Testis (tissue), 3 donors: ENCODE data around the gene FIZ1. TPM values are rescaled to one million over a fixed set of nuclear protein-coding genes. Genes with fewer than 3 reads are reported as not detected.

Source experiments
- DNase-seq: peaks from one replicate; pipeline ENCODE4 v3.0.0-alpha.2; 2019
- H3K27ac ChIP-seq, 2 donors: fragments of 200-600 bp; sonication (generic); one replicate each; pipeline ENCODE4 v1.5.1; 2019
- H3K27me3 ChIP-seq: fragments of 200-600 bp; sonication (generic); one replicate; pipeline ENCODE4 v1.5.1; 2019
- H3K36me3 ChIP-seq: fragments of 200-600 bp; sonication (generic); one replicate; pipeline ENCODE4 v1.5.1; 2017; ENCODE audit warnings: low read depth; ENCODE audit errors: missing control alignments
- H3K4me1 ChIP-seq: fragments of 200-600 bp; sonication (generic); one replicate; pipeline ENCODE4 v1.5.1; 2019
- H3K4me3 ChIP-seq, 2 donors: fragments of 200-600 bp; sonication (generic); one replicate each; pipeline ENCODE4 v1.5.1; 2017 to 2019
- H3K9me3 ChIP-seq: fragments of 200-600 bp; sonication (generic); one replicate; pipeline ENCODE4 v1.5.1; 2017
- CTCF ChIP-seq, 3 experiments: fragments of 450-650 bp in 2 of 3; fragments of 200-600 bp in 1 of 3; sonication (generic) in 1 of 3; IDR thresholded peaks; one replicate each; pipeline ENCODE4 v1.5.1; 2016 to 2019; ENCODE audit warnings: antibody characterized with exemption in 3 of 3, mild to moderate bottlenecking in 2 of 3, moderate library complexity in 1 of 3
- POLR2A ChIP-seq: fragments of 450-650 bp; IDR thresholded peaks from one replicate; pipeline ENCODE4 v1.6.1; 2017; ENCODE audit warnings: antibody characterized with exemption, mild to moderate bottlenecking, moderate library complexity
- WGBS, 2 donors: methylation state at CpG; one replicate each; pipeline ENCODE4 v1.1.5; 2018; 5-methylcytosine and 5-hydroxymethylcytosine counted together
- intact Hi-C: fragments of 100-400 bp; cut with DNase I; formaldehyde crosslinking; loops from one replicate; pipeline ENCODE4 v1.15.1; 2023; ENCODE audit warnings: low total_unique reads
- polyA plus RNA-seq: library from polyadenylated mRNA; stranded (reverse); fragments of 350-450 nt; fragmentation: Illumina TruSeq; extraction: RNeasy Lipid Tissue Mini Kit (QIAGEN cat#74804); gene quantifications from one replicate; pipeline ENCODE4 v1.2.3, GENCODE V29; 2014; ENCODE audit warnings: low read depth, low replicate concordance; ENCODE audit not compliant: insufficient read depth
- total RNA-seq, 2 donors: library from RNA; depleted of rRNA; stranded (reverse); fragments of >200 nt; gene quantifications; one replicate each; pipeline ENCODE4 v1.2.3, GENCODE V29; 2016

FIZ1 gene
- total and polyA plus RNA-seq, 3 donors from 2014 or later = 8.5 to 17.4 (median 16.5) TPM

- Histone ChIP-seq H3K36me3 (no peaks in the 10 kb centered on the region), H3K9me3 (no peaks in the 10 kb centered on the region), H3K4me1 (peaks cover 16% of the 10 kb centered on the region), H3K4me3 (no peak overlapping the region), H3K27ac (no peak overlapping the region), H3K27me3 (no peaks in the 10 kb centered on the region)
- WGBS, 2 donors = 72 to 100% methylated on average over 1 to 60 of the region's 60 CpGs
- intact Hi-C loops = loop anchor here (10.0 kb wide), 1 partner anchor 88 kb away; no protein-coding TSS in a partner anchor
- TF ChIP-seq CTCF (IDR thresholded peaks at IDR 0.05) (no peak), POLR2A (no peak)
- no peak for DNase-seq
Observed at GRCh38 chr19:55602104-55603001, 3.0 kb upstream of the FIZ1 start.

GRCh38 chr19:55601084-55601483 is 1.8 kb upstream of the FIZ1 start:
- DNase-seq = no peak
- intact Hi-C loops = loop anchor here (10.0 kb wide), 1 partner anchor 86 kb away; no protein-coding TSS in a partner anchor
- no peak for TF ChIP-seq CTCF (IDR thresholded peaks at IDR 0.05)
- TF ChIP-seq POLR2A = no peak
- Histone ChIP-seq H3K4me3 (peak overlapping the region in 1 of 2 donors; percentile 88), H3K9me3 (no peaks in the 10 kb centered on the region), H3K4me1 (peaks cover 7% of the 10 kb centered on the region), H3K36me3 (no peaks in the 10 kb centered on the region), H3K27ac (peak overlapping the region; percentile 95 to 99), H3K27me3 (no peaks in the 10 kb centered on the region)
- 44 to 49% methylated on average over 4 of the region's 4 CpGs for WGBS, 2 donors

GRCh38 chr19:55600662-55601028 is 1.3 kb upstream of the FIZ1 start:
- no peak for TF ChIP-seq CTCF (IDR thresholded peaks at IDR 0.05)
- no peak for TF ChIP-seq POLR2A
- Histone ChIP-seq H3K4me3 (peak overlapping the region; percentile 69 to 88), H3K9me3 (no peaks in the 10 kb centered on the region), H3K27ac (peak overlapping the region; percentile 95 to 99), H3K4me1 (peaks cover 7% of the 10 kb centered on the region), H3K36me3 (no peaks in the 10 kb centered on the region), H3K27me3 (no peaks in the 10 kb centered on the region)
- WGBS, 2 donors = 3 to 7% methylated on average over 9 to 11 of the region's 15 CpGs
- no peak for DNase-seq
- intact Hi-C loops = loop anchor here (10.0 kb wide), 1 partner anchor 86 kb away; no protein-coding TSS in a partner anchor

GRCh38 chr19:55599842-55600661 is 735 bp upstream of the FIZ1 start, which contains the start of gene ZNF524:
ZNF524 (plus strand) TSS chr19:55600288; CDS start chr19:55602113, 1,825 bp downstream.
- WGBS, 2 donors = 0 to 1% methylated on average over 10 to 75 of the region's 97 CpGs
- peak within 1 kb of the TSS; percentile 69 to 88 for H3K4me3 ChIP-seq
- peaks cover 7% of the 10 kb centered on the region for H3K4me1 ChIP-seq
- peak; percentile 92 for DNase-seq
- peak within 1 kb of the TSS; percentile 95 to 99 for H3K27ac ChIP-seq
- H3K27me3 ChIP-seq = no peaks in the 10 kb centered on the region
- H3K9me3 ChIP-seq = no peaks in the 10 kb centered on the region
- TF ChIP-seq CTCF (IDR thresholded peaks at IDR 0.05) = peak in 1 of 3 experiments; percentile 10
- TF ChIP-seq POLR2A = no peak
- intact Hi-C loops = loop anchor here (10.0 kb wide), 1 partner anchor 85 kb away; no protein-coding TSS in a partner anchor
- H3K36me3 ChIP-seq = no peaks in the 10 kb centered on the region
